ENCODE results near the gene MICU1.
"Not testable (repeated sequence)": the region's sequence is repeated elsewhere in the genome, so short reads cannot be mapped to it uniquely, and the experiment has no call there.

Gene MICU1

DNA sequence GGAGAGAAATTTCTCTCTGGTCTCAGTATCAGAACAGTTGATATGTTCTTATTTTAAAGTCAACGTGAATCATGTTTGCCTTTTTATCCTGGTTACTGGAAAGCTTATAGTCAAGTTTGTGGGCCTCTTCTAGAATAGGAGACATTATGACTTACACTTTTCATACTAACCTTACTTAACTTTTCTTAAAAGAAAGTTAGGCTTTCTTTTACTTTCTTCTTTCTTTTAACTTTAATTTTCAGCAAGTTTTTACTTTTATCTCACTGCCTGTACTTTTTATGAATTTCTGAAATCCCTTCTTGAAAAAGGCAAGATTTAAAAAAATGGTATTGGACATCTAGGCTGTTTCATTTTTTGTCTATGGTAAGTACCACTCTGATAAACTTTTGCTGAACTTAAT is 195.9 kb downstream of the MICU1 start:
- DNase-seq: no peak

DNA sequence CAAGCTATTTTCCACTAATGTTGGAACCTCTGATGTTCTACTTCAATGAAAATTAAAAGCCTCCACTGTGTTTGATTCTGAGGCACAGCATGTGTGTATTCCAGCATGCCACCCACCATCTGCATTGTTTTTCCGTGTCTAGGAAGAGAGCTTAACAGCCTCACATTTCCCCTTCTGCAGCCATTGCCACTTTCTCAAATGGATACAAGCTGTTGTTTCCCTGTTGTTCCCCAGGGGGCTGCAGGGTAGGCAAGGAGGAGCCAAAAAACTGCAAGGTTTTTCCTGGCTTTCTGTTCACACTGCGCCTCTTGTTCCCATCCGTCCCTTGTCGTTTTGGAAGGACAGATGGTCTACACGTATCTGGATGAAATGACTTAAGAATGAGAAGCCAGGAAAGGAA is 198.9 kb downstream of the MICU1 start:
- no peak for DNase-seq

DNA sequence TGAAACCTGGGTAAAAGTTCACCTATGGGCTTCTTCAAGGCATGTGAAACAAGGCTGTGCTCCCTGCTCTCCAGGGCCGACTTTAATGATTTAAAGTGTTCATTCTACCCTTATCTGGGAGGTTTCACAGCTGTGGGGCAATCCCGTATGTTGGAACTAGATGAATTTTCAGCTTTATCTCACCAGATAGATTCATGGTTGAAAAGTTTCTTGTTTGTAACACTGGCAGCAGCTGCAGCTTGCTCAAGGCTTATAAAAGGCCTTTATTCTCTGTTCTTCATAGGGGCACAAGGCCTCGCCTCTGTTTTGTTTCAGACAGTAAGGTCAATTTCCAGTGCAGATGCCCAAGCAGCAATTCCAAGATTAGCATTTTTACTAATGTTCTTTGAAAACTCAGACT is 200.7 kb downstream of the MICU1 start:
- DNase-seq: no peak

DNA sequence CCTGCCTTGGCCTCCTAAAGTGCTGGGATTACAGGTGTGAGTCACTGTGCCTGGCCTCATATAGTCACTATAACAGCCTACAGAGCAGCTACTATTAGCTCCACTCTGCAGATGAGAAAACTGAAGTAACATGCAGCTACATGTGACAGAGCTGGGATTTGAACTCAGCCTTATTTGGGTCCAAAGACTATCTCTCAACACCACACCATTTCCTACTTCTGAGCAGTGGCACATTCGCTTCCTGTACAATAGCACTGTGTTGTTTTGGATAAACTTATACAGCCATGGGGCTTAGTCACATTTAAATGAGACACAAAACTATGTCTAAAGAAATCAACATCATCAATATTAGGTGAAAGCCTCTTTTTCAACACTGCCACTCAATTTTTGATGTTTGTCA is 201.3 kb downstream of the MICU1 start:
- no peak for DNase-seq

DNA sequence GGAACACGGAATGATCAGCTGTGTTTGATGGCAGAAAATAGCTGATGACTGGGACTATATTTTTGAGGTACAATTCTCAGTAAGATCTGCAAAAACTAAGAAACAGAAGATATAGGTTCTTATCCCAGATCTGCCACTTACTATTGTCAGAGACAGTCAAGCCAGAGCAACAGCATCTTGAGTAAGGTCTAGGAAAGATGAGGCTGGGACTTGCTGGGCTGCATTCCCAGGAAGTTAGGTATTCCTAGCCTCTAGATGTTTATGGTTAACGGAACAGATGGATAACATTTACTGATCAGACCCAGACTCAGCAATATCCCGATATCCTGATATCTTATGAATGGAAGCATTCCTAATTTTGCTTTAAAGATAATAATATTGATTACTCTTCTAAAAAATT is 202.5 kb downstream of the MICU1 start:
- DNase-seq: no peak

DNA sequence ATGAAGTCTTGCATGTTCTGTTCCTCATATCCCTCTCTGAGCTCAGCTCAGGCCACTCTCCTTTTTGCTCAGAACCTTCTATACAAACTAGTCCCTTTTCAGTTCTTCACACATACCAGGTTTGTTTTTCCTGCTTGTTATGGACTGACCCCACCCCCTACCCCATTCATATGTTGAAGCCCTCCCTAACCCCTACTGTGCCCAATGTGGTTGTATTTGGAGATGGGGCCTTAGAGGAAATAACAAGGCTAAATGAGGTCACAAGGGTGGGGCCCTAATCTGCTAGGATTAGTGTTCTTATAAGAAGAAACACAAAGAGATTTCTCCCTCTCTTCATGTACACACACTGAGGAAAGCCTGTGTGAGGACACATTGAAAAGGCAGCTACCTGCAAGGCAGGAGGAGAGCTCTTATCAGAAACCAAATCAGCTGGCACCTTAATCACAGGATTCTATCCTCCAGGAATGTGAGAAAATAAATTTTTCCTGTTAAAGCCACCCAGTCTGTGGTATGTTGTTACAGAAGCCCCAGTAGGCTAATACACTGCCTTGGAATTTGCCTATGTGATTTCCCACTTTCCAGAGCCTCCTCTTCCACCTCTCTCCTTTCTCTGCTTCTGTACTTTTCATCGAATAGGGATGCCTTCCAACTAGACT is 203.9 kb downstream of the MICU1 start:
- DNase-seq: no peak

DNA sequence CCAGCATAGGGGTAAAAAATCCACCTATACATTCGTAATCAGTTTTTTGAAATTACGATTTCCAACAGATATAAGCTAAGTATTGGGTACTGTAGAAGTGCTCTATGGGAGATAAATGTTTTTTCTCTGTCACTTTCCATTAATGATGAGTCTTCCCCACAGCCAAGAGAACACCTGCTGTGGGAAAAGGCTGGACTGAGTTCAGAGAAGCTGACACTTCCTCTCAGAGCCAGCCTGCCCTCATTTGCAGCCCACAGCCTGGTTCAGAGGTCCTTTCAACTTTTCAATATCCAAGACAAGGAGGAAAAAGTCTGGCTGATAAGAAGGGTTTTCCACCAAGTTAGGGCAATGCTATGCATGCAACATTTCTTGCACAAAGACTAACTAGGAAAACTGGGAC is 206.6 kb downstream of the MICU1 start:
- no peak for DNase-seq

DNA sequence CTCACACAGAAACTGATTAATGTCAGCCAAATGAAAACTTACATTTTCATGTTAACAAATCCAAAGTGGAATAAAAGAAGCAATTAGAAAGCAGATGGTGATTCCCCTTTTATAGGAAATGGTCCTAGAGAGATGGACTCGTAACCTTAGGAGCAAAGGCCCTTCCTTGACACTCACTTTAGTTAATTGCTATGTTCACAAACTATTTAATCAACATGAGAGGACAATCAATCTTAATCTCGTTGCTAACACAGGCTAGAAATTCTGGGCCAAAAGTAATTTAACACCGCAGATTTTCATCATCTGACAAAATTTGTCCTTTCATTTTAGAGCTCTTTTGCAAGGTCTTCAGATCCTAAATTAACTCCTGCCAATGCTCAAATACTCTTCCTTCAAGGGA is 207.2 kb downstream of the MICU1 start:
- no peak for DNase-seq

DNA sequence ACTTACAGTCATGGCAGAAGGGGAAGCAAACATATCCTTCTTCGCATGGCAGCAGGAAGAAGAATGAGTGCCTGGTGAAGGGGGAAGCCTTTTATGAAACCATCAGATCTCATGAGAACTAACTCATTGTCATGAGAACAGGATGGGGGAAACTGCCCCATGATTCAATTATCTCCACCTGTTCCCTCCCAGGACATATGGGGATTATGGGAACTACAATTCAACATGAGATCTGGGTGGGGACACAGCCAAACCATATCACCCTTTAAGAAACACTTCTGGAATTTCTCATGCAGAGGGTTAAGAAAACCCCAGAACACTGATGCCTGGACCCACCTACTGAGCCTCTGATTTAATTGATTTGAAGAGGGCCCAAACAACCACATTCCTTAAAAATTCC is 207.9 kb downstream of the MICU1 start:
- DNase-seq: no peak

DNA sequence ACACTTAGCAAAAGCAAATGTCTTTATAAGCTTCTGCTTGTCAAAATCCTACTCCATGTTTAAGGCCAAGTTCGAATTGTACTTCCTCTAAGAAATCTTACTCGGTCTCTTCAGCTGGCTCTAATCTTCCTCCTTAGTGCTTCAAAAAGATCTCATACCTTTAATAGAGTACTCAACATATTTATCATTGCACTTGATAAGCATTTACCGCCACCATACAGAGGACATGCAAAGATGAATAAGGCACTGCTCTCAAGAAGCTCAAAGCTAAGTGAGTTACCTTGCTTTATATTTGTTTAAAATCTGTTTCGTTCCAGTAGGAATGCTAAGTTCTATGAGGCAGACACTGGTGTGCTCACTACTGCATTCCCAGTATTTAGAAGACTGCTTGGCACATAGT is 209.2 kb downstream of the MICU1 start:
- no peak for DNase-seq

DNA sequence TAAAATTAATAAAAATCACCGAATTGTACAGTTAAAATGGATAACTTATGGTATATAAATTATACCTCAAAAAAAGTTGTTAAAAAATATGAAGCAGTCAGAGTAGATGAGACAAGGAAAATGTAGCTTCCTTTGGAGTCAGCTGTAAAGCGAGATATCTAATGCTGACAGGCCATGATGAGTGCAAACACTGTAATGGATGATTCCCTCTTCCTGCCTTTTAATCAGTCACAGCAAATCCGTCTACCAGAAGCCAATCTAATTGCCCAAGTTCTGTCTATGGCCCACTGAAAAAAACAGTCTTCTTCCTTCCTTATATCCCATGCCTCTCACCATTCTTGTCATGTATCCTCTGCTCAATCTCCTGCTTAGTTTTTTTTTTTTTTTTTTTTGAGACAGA is 211.2 kb downstream of the MICU1 start:
- DNase-seq: no peak

DNA sequence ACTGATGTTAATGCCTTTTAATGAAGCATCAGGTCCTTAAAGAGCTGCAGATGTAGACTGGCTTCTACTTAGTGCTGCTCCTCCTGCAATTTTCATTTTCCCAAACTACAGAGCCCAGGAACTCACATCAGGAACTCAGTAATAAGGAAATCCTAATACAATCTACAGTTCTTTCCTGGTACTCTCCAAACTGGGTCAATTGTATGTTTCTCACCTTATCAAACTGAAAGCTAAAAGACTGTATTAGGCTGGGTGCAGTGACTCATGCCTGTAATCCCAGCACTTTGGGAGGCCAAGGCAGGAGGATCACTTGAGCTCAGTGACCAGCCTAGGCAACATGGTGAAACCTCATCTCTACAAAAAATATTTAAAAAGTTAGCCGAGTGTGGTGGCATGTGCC is 216.7 kb downstream of the MICU1 start:
- DNase-seq: no peak

DNA sequence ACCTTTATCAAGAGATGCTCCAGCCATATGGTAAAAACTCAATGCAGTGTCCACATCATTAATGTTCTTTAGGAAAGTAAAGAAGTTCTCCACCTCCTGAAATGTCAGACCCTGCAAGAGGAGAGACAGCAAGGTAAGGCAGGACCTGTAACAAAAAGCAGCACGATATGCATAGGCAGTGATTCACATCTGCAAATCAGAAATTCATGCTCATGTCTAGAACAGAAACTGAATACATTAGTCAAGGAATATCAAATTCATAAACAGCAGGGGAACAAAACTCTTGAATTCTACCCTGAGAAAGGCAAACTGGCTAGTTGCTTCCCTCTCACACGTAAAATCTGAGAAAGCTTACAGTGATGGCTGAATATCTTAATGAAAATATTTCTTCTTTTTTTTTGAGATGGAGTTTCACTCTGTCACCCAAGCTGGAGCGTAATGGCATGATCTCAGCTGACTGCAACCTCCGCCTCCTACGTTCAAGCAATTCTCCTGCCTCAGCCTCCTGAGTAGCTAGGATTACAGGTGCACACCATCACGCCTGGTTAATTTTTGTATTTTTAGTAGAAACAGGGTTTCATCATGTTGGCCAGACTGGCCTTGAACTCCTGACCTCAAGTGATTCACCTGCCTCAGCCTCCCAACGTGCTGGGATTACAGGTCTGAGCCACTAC is 217.8 kb downstream of the MICU1 start:
- DNase-seq: no peak

DNA sequence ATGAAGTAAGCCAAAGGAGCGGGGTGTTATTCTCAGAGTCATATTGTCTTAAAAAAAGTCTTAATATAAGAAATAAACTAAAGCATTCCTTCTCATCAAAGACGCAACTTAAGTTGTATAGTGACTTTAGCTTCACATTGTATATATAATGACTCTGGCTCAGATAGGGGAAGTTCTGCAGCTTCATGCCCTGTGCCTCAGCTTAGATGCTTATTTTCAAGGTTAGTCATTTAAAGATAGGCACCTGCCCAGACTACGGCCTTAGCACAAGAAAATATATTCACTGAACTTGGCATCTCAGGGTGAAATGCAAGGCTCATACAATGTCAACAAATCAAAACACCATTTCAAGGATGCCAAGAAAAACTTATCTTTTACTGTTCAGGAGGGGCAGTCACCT is 218.4 kb downstream of the MICU1 start:
- DNase-seq: no peak

DNA sequence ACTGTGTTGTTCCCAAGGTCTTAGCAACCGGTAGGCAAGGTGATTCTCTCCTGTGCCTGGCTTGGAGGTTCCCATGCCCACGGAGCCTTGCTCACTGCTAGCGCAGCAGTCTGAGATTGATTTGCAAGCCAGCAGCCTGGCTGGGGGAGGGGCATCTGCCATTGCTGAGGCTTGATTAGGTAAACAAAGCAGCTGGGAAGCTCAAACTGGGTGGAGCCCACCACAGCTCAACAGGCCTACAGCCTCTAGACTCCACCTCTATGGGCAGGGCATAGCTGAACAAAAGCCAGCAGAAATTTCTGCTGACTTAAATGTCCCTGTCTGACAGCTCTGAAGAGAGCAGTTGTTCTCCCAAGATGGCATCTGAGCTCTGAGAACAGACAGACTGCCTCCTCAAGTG is 230.3 kb downstream of the MICU1 start:
- DNase-seq: not testable (repeated sequence)

DNA sequence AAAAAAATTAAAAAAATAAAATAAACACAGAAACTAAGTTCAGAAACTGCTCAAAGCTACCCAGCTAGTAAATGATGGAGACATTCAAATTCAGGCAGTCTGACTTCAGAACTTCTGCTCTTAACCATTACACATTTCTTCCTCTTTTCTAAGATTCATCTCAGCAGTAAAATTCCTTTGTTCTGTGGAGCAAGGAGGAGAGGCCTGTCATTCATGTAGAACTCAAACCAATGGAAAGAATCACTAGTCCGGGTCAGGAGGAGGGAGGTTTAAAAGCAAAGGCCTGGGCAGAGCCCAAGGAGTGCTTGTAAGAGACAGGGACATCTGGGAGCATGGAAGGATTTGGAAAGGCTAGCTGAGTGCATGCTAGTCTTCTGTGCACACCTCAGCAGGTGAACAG is 233.3 kb downstream of the MICU1 start:
- DNase-seq: no peak

DNA sequence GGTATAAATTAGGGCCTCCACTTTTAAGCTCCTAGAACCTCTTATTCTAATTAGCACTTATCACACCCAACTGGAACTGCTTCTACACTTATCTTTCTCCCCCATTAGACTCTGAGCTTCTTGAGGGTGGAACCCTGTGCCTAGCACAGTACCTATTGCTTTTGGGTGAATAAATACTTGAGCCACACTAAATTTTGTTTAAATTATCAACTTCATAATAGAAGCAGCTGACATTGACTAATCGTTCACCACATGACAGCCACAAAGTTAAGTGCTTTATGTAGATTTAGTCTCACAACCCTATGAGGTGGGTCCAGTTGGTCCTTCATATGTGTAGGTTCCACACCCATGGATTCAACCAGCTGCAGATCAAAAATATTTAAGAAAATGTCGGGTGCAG is 235.1 kb downstream of the MICU1 start:
- DNase-seq: no peak

DNA sequence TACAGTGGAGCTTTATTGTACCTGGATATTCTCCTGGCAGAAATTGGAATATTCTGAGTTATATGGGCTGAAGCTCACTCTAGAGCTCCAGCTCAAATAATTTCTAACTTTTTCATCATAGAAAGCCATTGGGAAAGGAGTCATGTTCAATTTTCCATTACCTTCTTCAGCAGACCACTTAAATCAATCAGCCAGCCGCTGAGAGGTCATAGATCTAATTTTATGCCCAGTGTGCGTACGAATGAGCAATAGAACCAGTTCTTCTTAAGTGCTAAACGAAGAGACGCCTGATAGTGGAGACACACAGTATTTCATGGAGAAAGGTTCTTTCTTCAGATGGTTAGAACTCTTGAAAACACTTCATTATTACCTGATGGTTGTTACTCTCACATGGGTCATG is 236.2 kb downstream of the MICU1 start:
- no peak for DNase-seq

DNA sequence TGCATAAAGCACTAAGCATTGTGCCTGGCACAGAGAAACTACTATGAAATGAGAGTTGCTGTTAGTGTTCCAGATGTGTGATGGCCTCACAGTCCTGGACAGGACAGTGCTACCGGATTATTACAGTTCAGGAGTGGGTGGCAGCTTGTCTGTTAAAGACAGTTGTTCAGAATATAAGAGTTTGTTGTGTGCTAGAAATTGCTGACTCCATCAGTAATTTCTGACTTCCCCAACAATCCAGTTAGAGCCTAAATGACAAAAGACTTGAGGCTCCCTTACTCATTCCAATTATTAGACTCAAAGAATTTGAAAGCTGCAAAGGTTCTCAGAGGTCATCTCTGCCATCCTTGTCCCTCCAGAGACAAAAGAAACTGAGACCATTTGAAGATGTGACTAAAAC is 236.9 kb downstream of the MICU1 start:
- DNase-seq: no peak

DNA sequence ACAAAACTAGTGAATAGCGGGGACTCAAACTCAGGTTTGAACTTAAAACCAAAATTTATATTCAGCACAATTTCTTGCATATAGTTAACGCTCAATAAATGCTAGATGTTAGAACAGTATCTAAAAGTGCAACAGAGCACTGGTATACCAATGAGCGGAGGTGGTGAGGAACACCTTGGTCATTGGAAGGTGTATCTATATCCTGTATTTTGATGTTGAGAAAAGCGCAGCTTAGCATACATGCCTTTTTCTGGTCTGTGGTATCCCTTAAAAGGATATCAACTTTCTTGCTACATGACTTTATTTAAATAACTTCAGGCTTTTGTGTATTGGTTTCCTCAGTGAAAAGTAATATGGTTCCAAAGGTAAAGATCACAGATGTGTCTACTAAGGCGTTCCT is 237.8 kb downstream of the MICU1 start:
- no peak for DNase-seq

DNA sequence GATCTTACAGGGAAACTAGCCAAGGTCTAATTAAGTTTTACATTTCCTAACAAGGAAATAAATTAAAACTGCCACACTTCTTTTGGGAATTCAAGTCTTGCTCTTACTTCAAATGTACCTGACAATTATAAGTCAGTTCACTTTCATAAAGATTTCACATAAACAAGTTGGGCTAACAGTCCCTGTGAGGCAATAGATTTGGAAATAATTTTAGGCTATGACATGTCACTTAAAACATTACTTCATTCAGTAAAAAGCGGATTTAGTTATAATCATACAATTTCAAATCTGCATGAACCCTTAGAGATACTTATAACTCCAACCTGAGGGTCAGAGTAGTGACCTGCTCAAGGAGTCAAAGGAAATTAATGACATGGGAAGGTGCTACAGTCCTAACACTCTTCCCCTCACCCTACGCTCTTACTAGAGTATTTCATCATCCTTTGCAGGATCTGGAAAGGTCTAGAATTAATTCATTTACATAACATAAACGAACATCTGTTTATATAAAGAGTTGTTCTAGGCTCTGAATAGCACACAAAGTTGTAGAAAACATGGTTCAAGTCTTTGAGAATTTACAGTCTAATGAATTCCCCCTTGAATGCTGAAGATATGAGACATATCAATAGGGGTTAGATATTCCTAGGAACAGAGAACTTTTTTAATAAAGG is 238.8 kb downstream of the MICU1 start:
- no peak for DNase-seq

DNA sequence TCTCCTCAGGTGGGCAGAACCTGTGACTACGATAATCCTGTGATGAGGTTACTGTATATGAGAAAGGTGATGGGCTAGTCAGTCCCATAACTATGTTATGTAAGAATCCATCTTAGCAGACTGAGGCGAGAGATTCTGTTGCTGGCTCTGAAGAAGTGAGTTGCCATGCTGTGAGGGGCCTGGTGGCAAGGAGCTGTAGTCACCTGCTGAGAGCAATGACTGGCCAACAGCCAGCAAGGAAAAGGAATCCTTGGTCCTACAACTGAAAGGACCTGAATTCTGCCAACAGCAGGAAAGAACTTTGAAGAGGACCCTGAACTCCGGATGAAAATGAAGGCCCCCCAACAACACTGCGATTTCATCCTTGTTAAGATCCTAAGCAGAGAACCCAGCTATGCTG is 240.2 kb downstream of the MICU1 start:
- no peak for DNase-seq

DNA sequence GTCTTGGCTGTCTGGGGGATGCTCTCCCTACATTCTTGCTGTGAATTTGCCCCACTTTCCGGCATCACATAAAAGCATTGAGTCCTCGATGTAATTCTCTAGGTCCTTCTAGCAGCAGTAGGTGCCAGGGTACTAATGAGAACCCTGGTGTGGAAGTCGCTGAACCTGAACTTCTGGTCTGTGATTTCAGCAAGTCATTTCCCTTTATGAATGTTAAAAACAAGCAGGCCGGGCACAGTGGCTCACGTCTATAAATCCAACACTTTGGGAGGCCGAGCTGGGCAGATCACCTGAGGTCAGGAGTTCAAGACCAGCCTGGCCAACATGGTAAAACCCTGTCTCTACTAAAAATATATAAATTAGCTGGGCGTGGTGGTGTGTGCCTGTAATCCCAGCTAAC is 240.9 kb downstream of the MICU1 start:
- not testable (repeated sequence) for DNase-seq

DNA sequence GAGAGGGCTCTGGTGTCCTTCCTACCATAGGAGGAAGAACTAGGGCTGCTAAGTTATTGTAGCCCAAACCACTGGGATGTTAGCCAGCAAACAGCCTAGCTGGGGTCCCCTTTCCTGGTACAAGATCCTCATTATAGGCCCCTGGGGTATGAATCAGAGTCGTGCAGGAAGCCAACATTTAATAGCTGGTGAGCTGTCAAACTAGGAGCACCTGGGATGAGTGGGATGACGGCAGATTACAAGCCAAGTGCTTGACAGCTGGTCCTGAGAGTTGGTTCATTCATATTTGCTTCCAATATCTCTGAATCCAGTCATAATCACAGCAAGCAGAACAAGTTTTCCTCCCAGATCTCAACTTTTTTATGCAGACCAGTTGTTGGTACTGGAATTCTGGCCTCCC is 246.1 kb downstream of the MICU1 start:
- DNase-seq: no peak

DNA sequence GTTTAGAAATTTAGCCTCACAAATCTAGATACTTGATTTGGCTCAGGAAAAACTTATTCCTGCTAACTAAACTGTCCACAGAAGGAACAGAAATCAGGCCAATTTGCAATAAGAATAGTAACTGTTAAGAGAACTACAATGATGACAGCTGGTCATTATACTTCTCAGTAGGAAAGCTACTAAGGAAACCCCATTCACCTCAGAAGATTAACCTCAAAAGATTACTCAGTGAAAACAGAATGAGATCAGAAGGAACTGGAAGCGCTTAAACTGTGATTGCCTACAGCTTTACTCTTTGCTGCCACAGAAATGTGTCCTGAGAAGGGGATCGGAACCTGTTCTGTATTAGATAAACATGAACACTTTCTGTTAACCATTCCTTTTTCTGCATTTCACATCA is 246.8 kb downstream of the MICU1 start:
- DNase-seq: no peak
